Nephron progenitor cell (in vitro differentiated cells): Measurements from ENCODE around the gene MUC2.

ENCODE experiments used
- DNase-seq: peaks from one replicate; pipeline ENCODE4 v3.0.0; 2021
- H3K27ac Mint-ChIP-seq: 2 replicates; pipeline ENCODE4 v1.8.0; 2021; ENCODE audit warnings: mild to moderate bottlenecking, moderate library complexity, mixed read lengths
- H3K27me3 Mint-ChIP-seq: 2 replicates; pipeline ENCODE4 v1.8.0; 2021; ENCODE audit warnings: mild to moderate bottlenecking, low read depth, mixed read lengths; ENCODE audit not compliant: poor library complexity
- H3K36me3 Mint-ChIP-seq: 2 replicates; pipeline ENCODE4 v1.8.0; 2021; ENCODE audit warnings: low read depth, mixed read lengths
- H3K4me1 Mint-ChIP-seq: 2 replicates; pipeline ENCODE4 v1.8.0; 2021; ENCODE audit warnings: mixed read lengths
- H3K4me3 Mint-ChIP-seq: 2 replicates; pipeline ENCODE4 v1.8.0; 2021; ENCODE audit warnings: mild to moderate bottlenecking, moderate library complexity, mixed read lengths
- H3K9me3 Mint-ChIP-seq: 2 replicates; pipeline ENCODE4 v1.8.0; 2021; ENCODE audit warnings: mild to moderate bottlenecking, moderate library complexity, mixed read lengths
- TF ChIP-seq, protein P1 (sequence below): fragments of 200-600 bp; sonication (generic); IDR thresholded peaks from 2 replicates; pipeline ENCODE4 v1.5.0; 2021; ENCODE audit warnings: antibody characterized with exemption

The MUC2 gene

DNA sequence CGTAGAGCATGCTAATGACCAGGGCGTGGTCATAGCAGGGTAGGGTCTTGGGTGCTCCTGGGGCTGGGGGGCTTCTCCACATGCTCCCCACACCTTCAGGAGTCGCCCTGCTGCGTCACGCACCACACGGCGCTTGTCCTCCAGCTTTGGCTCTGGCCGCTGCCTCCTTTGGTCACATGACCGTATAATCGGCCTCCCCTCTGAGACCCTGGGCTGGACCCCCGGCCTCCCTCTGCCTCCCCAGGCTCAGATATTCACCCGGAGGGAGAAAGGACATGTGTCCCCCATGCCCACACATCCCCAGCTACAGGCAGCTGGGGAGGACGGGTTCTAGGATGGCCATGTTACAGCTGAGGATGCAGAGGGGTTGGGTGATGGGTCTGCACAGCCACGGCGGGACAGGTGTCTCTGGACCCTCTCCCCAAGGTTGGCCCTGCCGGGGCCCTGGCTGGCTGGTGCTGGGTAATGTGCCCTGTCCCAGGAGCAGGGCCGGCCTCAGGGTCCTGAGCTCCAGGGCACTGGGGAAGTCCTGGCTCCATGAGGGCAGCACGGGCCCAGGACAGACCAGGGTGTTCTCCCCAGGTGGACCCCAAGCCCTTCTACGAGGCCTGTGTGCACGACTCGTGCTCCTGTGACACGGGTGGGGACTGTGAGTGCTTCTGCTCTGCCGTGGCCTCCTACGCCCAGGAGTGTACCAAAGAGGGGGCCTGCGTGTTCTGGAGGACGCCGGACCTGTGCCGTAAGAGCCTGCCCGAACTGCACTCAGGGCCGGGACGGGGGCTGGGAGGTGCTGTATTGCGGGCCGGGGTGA, 14.5 kb downstream of the MUC2 start:
- H3K27me3 Mint-ChIP-seq: peaks cover 4% of the 10 kb centered on the region
- H3K4me3 Mint-ChIP-seq: no peak overlapping the region
- TF ChIP-seq, protein P1, sequence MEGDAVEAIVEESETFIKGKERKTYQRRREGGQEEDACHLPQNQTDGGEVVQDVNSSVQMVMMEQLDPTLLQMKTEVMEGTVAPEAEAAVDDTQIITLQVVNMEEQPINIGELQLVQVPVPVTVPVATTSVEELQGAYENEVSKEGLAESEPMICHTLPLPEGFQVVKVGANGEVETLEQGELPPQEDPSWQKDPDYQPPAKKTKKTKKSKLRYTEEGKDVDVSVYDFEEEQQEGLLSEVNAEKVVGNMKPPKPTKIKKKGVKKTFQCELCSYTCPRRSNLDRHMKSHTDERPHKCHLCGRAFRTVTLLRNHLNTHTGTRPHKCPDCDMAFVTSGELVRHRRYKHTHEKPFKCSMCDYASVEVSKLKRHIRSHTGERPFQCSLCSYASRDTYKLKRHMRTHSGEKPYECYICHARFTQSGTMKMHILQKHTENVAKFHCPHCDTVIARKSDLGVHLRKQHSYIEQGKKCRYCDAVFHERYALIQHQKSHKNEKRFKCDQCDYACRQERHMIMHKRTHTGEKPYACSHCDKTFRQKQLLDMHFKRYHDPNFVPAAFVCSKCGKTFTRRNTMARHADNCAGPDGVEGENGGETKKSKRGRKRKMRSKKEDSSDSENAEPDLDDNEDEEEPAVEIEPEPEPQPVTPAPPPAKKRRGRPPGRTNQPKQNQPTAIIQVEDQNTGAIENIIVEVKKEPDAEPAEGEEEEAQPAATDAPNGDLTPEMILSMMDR: no peak
- H3K36me3 Mint-ChIP-seq: no peaks in the 10 kb centered on the region
- no peak for DNase-seq
- H3K4me1 Mint-ChIP-seq: no peaks in the 10 kb centered on the region
- no peak overlapping the region for H3K27ac Mint-ChIP-seq
- no peaks in the 10 kb centered on the region for H3K9me3 Mint-ChIP-seq

DNA sequence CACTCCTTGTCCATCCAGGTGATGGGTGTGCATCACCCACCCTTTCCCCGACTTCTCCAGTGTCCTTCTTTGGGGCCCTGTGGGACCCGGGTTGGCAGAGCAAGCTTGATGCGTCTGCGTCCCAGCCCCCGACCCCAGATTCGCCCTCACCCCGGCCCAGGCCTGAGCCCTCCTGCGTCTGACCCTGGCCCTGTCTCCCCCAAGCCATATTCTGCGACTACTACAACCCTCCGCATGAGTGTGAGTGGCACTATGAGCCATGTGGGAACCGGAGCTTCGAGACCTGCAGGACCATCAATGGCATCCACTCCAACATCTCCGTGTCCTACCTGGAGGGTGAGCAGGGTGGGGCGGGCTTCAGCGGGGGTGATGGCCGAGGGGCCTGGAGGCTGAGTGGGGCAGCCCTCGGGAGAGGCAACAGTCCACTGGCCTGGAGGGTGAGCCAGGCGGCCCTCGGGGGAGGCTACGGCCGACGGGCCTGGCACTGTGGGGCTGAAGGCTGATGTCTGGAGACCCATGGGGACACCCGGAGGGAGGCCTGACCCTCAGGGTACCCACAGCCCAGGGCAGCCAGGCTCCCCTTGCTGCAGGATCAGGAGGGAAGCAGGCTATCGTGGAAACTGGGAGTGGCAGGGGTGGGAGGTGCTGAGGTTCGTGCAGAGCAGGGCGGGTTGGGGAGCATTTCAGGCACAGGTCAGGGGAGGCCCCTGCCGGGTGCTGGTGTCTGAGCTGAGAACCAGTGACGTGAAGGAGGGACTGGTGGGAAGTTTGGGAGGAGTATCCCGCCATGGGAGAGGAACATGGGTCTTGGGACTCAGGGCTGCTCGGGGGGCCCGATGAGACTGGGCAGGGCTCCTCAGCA, 15.3 kb downstream of the MUC2 start:
- DNase-seq: no peak
- Mint-ChIP-seq H3K27ac (no peak overlapping the region), H3K4me3 (no peak overlapping the region), H3K4me1 (no peaks in the 10 kb centered on the region), H3K27me3 (peaks cover 3% of the 10 kb centered on the region), H3K36me3 (no peaks in the 10 kb centered on the region), H3K9me3 (peaks cover 2% of the 10 kb centered on the region)
- TF ChIP-seq, protein P1: no peak

DNA sequence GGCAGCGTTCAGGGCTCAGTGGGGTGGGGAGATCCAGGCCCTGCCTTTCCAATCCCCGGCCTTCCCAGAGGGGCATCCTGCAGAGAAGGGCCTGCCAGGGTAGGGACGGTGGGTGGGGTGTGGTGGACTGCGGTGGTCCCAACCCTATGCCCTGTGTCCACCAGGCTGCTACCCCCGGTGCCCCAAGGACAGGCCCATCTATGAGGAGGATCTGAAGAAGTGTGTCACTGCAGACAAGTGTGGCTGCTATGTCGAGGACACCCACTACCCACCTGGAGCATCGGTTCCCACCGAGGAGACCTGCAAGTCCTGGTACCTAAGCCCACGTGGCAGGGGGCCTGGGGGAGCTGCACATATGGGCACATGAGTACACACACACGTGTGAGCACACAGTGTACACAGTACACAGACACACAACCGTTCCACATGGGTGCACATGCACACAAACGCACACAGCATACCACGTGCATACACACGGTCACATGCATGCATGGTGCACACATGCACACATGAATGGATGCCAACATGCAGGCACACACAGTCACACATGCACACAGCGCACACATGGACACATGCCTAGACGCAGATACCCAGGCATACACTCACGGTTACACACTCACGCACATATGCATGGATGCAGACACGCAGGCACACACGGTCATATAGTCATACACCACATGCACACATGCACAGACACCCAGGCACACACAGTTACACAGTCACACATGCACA, 16.1 kb downstream of the MUC2 start:
- TF ChIP-seq, protein P1: no peak
- no peak overlapping the region for H3K4me3 Mint-ChIP-seq
- no peaks in the 10 kb centered on the region for H3K4me1 Mint-ChIP-seq
- no peaks in the 10 kb centered on the region for H3K27me3 Mint-ChIP-seq
- H3K9me3 Mint-ChIP-seq: peaks cover 10% of the 10 kb centered on the region
- no peak overlapping the region for H3K27ac Mint-ChIP-seq
- no peaks in the 10 kb centered on the region for H3K36me3 Mint-ChIP-seq
- no peak for DNase-seq

DNA sequence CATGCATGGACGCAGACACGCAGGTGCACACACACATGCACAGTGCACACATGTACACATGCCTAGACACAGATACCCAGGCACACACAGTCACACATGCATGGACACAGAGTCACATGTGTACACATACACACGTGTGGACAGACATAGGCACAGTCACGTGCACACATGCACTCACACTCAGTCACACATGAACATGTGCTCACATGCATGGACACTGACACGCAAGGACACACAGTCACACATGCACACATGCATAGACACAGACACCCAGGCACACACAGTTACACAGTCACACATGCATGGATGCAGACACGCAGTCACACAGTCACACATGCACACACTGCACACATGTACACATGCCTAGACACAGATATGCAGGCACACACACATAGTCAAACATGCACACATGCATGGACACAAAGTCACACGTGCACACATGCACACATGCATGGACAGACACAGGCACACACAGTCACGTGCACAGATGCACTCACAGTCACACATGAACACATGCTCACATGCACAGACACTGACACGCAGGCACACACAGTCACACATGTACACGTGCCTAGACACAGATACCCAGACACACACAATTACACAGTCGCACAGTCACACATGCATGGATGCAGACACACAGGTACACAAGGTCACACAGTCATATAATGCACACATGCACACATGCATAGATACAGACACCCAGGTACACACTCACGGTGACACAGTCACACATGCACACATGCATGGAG, 16.8 kb downstream of the MUC2 start:
- no peak for DNase-seq
- no peak overlapping the region for H3K4me3 Mint-ChIP-seq
- H3K9me3 Mint-ChIP-seq: peaks cover 14% of the 10 kb centered on the region
- no peak overlapping the region for H3K27ac Mint-ChIP-seq
- no peaks in the 10 kb centered on the region for H3K36me3 Mint-ChIP-seq
- TF ChIP-seq, protein P1: no peak
- H3K4me1 Mint-ChIP-seq: no peaks in the 10 kb centered on the region
- no peaks in the 10 kb centered on the region for H3K27me3 Mint-ChIP-seq

DNA sequence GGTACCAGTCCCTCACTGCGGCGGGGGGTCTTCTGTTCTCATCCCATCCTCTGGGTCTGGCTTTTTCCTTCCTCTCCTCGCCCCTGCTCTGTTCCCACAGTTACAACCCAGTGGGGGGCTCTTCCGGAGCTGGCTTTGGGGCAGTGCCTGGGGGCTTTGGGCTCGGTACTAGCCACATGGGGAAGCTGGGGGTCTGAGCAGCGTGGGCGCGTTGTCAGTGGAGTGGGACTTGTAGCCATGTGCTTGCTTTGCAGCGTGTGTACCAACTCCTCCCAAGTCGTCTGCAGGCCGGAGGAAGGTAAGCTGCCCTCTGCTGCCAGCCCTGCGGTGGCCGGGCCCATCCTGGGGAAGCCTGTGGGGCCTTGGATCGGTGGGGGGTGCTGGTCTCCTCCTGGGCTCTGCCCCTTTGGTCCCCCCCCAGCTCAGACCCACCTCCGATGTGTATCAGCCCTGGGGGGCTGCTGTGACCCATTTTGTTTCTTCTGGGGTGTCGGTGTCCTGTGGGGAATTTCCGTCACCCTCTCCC, 17.5 kb downstream of the MUC2 start:
- TF ChIP-seq, protein P1: no peak
- Mint-ChIP-seq H3K4me1 (no peaks in the 10 kb centered on the region), H3K9me3 (peaks cover 14% of the 10 kb centered on the region), H3K4me3 (no peak overlapping the region), H3K27ac (no peak overlapping the region), H3K36me3 (no peaks in the 10 kb centered on the region), H3K27me3 (no peaks in the 10 kb centered on the region)
- DNase-seq: no peak
